Activated CD8-positive, alpha-beta T cell treated with anti-CD3 and anti-CD28 coated beads for 36 hours (primary cell): ENCODE results near the gene SEC14L1. TPM values are rescaled to one million over a fixed set of nuclear protein-coding genes. Genes with fewer than 3 reads are reported as not detected.

Source experiments
- ATAC-seq: fragments of 200-7000 bp; cut with Tn5 transposase; one replicate; pipeline ENCODE4 v1.10.0; 2021; ENCODE audit warnings: mild to moderate bottlenecking, moderate library complexity
- CTCF ChIA-PET: fragments of 350-600 bp; sonication (Branson Sonifier 250); formaldehyde crosslinking; loops from one replicate; lab custom pipeline; 2021; ENCODE audit warnings: antibody characterized with exemption; lab: Charles Lee
- POLR2A ChIA-PET: fragments of 350-600 bp; sonication (Branson Sonifier 250); formaldehyde crosslinking; loops from one replicate; lab custom pipeline; 2021; ENCODE audit warnings: antibody characterized with exemption; lab: Charles Lee
- DNase-seq: peaks from one replicate; pipeline ENCODE4 v3.0.0-alpha.2; 2020
- H3K27ac Mint-ChIP-seq: one replicate; pipeline ENCODE4 v1.8.0; 2021; ENCODE audit warnings: mild to moderate bottlenecking, mixed read lengths
- H3K27me3 Mint-ChIP-seq: one replicate; pipeline ENCODE4 v1.8.0; 2021; ENCODE audit warnings: mixed read lengths
- H3K36me3 Mint-ChIP-seq: one replicate; pipeline ENCODE4 v1.8.0; 2021; ENCODE audit warnings: low read depth, mixed read lengths
- H3K4me1 Mint-ChIP-seq: one replicate; pipeline ENCODE4 v1.8.0; 2021; ENCODE audit warnings: low read depth, mixed read lengths
- H3K4me3 Mint-ChIP-seq: one replicate; pipeline ENCODE4 v1.8.0; 2021; ENCODE audit warnings: mild to moderate bottlenecking, moderate library complexity, mixed read lengths
- H3K9me3 Mint-ChIP-seq: one replicate; pipeline ENCODE4 v1.8.0; 2021; ENCODE audit warnings: mixed read lengths
- intact Hi-C: fragments of 100-400 bp; cut with micrococcal nuclease; formaldehyde crosslinking; loops from one replicate; pipeline ENCODE4 v1.10.0; 2022
- total RNA-seq, 2 experiments: library from RNA; stranded (reverse); gene quantifications; one replicate each; pipeline ENCODE4 v1.2.3, GENCODE V29; 2021
- TF ChIP-seq, protein P1 (sequence below): fragments of 200-600 bp; IDR thresholded peaks from one replicate; pipeline ENCODE4 v1.8.0; 2022; ENCODE audit warnings: antibody characterized with exemption, mild to moderate bottlenecking

The SEC14L1 gene
- total RNA-seq, 2 experiments from 2014 or later: 79.7 to 91.6 TPM

DNA sequence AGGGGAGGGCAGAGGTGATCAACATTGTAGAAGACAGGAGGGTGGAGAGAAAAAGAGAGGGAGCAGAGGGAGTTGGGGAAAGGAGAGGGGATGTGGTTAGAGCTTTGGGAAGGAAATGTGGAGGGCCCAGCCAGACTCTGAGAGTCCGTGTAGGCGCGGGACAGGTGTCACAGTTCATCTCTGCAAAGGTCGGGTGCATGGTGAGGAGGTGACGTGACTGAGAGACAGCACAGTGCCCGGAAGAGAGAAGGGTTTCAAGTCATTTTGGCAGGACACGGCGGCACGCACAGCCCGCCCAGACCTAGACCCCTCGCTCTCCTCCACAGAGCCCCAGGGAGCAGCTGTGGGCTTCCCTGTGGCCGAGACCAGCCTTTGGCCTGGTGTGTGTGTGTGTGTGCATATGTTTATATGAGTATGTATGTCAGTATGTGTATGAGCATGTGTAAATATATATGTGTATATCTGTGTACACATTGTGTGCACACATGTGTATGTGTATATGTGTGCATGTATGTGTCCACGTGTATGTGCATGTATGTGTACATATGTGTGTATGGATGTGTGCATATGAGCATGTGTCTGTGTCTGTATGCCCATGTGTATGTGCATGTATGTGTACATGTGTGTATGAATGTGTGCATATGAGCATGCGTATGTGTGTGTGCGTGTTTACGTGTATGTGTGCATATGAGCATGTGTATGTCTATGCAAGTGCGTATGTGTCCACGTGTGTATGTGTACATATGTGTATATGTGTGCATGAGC is 104.6 kb downstream of the SEC14L1 start:
- TF ChIP-seq, protein P1, sequence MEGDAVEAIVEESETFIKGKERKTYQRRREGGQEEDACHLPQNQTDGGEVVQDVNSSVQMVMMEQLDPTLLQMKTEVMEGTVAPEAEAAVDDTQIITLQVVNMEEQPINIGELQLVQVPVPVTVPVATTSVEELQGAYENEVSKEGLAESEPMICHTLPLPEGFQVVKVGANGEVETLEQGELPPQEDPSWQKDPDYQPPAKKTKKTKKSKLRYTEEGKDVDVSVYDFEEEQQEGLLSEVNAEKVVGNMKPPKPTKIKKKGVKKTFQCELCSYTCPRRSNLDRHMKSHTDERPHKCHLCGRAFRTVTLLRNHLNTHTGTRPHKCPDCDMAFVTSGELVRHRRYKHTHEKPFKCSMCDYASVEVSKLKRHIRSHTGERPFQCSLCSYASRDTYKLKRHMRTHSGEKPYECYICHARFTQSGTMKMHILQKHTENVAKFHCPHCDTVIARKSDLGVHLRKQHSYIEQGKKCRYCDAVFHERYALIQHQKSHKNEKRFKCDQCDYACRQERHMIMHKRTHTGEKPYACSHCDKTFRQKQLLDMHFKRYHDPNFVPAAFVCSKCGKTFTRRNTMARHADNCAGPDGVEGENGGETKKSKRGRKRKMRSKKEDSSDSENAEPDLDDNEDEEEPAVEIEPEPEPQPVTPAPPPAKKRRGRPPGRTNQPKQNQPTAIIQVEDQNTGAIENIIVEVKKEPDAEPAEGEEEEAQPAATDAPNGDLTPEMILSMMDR: no peak
- peaks cover 9% of the 10 kb centered on the region for H3K4me1 Mint-ChIP-seq
- no peak overlapping the region for H3K4me3 Mint-ChIP-seq
- H3K36me3 Mint-ChIP-seq: no peaks in the 10 kb centered on the region
- intact Hi-C loops: no loop called here
- ChIA-PET CTCF (interaction anchor here (1.5 kb wide), 1 partner anchor 158 kb away, joined by 6 read pairs; no protein-coding TSS in a partner anchor), POLR2A (no interaction called here)
- H3K9me3 Mint-ChIP-seq: no peaks in the 10 kb centered on the region
- DNase-seq (peak; percentile 60), ATAC-seq (peak; percentile 45)
- H3K27me3 Mint-ChIP-seq: peaks cover 11% of the 10 kb centered on the region
- H3K27ac Mint-ChIP-seq: peak overlapping the region; percentile 77

- no peak overlapping the region for H3K27ac Mint-ChIP-seq
- H3K9me3 Mint-ChIP-seq: no peaks in the 10 kb centered on the region
- intact Hi-C loops: loop anchor here (1.0 kb wide), 1 partner anchor 158 kb away; no protein-coding TSS in a partner anchor
- ATAC-seq: no peak
- H3K4me1 Mint-ChIP-seq: peaks cover 9% of the 10 kb centered on the region
- H3K4me3 Mint-ChIP-seq: peak overlapping the region; percentile 11
- no peak for DNase-seq
- peaks cover 11% of the 10 kb centered on the region for H3K27me3 Mint-ChIP-seq
- TF ChIP-seq, protein P1: no peak
- POLR2A ChIA-PET: no interaction called here
- CTCF ChIA-PET: interaction anchor here (1.0 kb wide), 1 partner anchor 160 kb away, joined by 3 read pairs; no protein-coding TSS in a partner anchor
- no peaks in the 10 kb centered on the region for H3K36me3 Mint-ChIP-seq
These were observed 105.6 kb downstream of the SEC14L1 start for GRCh38 chr17:77246110-77247047.

- Mint-ChIP-seq H3K9me3 (no peaks in the 10 kb centered on the region), H3K4me3 (peak overlapping the region; percentile 48), H3K27ac (no peak overlapping the region), H3K4me1 (peaks cover 9% of the 10 kb centered on the region), H3K27me3 (peaks cover 11% of the 10 kb centered on the region), H3K36me3 (no peaks in the 10 kb centered on the region)
- TF ChIP-seq, protein P1: peak; percentile 99
- DNase-seq (peak; percentile 91), ATAC-seq (peak; percentile 96)
- intact Hi-C loops: loop anchor here (1.0 kb wide), 1 partner anchor 159 kb away; no protein-coding TSS in a partner anchor
- POLR2A ChIA-PET: interaction anchor here (1.6 to 1.8 kb wide), 2 partner anchors 107 to 159 kb away, joined by 5 to 7 read pairs; partner anchors contain the start of gene SEC14L1
- CTCF ChIA-PET: interaction anchor here (0.7 to 4.2 kb wide), 4 partner anchors 12 to 190 kb away, joined by 4 to 29 read pairs (median 4); no protein-coding TSS in a partner anchor
These were observed 106.3 kb downstream of the SEC14L1 start for GRCh38 chr17:77247048-77247541.

DNA sequence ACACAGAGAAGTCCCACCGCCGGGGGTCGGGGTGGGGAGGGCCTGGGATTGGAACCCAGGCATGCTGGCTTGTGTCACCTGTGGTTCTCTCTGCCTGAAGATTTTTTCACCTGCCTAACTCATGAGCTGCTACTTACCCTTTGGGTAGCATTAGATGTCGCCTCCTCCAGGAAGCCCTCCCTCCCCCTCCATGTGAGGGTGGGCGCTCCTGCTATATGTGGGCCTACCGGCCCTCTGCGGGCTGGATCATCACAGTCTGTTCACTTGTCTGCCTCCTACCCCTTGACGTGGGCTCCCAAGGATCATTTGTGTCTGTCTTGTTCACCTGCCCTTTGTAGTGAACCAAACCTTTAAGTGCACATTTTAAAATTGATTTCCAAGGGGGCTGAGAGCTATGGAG is 106.8 kb downstream of the SEC14L1 start:
- no peak for ATAC-seq
- Mint-ChIP-seq H3K36me3 (no peaks in the 10 kb centered on the region), H3K27me3 (peaks cover 11% of the 10 kb centered on the region), H3K4me3 (peak overlapping the region; percentile 48), H3K9me3 (no peaks in the 10 kb centered on the region), H3K27ac (no peak overlapping the region), H3K4me1 (peaks cover 9% of the 10 kb centered on the region)
- intact Hi-C loops: loop anchor here (1.0 kb wide), 1 partner anchor 159 kb away; no protein-coding TSS in a partner anchor
- CTCF ChIA-PET: interaction anchor here (0.7 to 4.2 kb wide), 6 partner anchors 13 to 191 kb away, joined by 4 to 29 read pairs (median 4); no protein-coding TSS in a partner anchor
- TF ChIP-seq, protein P1: no peak
- DNase-seq: no peak
- POLR2A ChIA-PET: interaction anchor here (0.6 to 1.8 kb wide), 3 partner anchors 108 to 159 kb away, joined by 4 to 7 read pairs (median 5); partner anchors contain the start of gene SEC14L1
